Measurements from ENCODE around the gene HEATR9.

- no peak for TF ChIP-seq CTCF (IDR thresholded peaks at IDR 0.05)
- TF ChIP-seq ATF6 (CRISPR knock-in tag; IDR thresholded peaks at IDR 0.05): no peak
- no peak for TF ChIP-seq NR2C2 (CRISPR knock-in tag; IDR thresholded peaks at IDR 0.05)
- no peak for TF ChIP-seq NFATC4 (CRISPR knock-in tag; IDR thresholded peaks at IDR 0.05)
- TF ChIP-seq TEAD4 (CRISPR knock-in tag; IDR thresholded peaks at IDR 0.05): no peak
- TF ChIP-seq ETV6 (CRISPR knock-in tag; IDR thresholded peaks at IDR 0.05): no peak
- no peak for TF ChIP-seq ZNF425 (CRISPR knock-in tag; conservative IDR thresholded peaks at IDR 0.05)
- no peak for TF ChIP-seq TCF7 (CRISPR knock-in tag; IDR thresholded peaks at IDR 0.05; ENCODE audit: low read depth)
- TF ChIP-seq CBFB (CRISPR knock-in tag; IDR thresholded peaks at IDR 0.05; ENCODE audit: low read depth): no peak
Measured at GRCh38 chr17:35877345-35878029, 8.8 kb upstream of the HEATR9 start.

Measured in WTC11 (cell line).